Heart left ventricle (tissue), 16 donors: Measurements from ENCODE around the gene PLN. TPM values are rescaled to one million over a fixed set of nuclear protein-coding genes. Genes with fewer than 3 reads are reported as not detected.

ENCODE experiments used
- ATAC-seq, 4 donors: fragments of 200-7000 bp; cut with Tn5 transposase; one replicate each; pipeline ENCODE4 v1.9.1; 2020 to 2022; ENCODE audit warnings: moderate library complexity in 4 of 4, mild to moderate bottlenecking in 3 of 4, moderate number of reproducible peaks in 1 of 4
- DNase-seq, 5 donors: peaks; one replicate each; pipeline ENCODE4 v3.0.0-alpha.2; 2020
- H3K27ac ChIP-seq, 12 donors: fragments of 200-600 bp; sonication (generic) in 4 of 12; one replicate each; pipeline versions ENCODE4 v1.5.0 to v1.8.0; 2016 to 2022; ENCODE audit warnings: mild to moderate bottlenecking in 2 of 12
- H3K27me3 ChIP-seq, 9 donors: fragments of 200-600 bp; sonication (generic) in 2 of 9; one replicate each; pipeline versions ENCODE4 v1.5.1 to v1.8.0; 2016 to 2022; ENCODE audit warnings: mild to moderate bottlenecking in 3 of 9
- H3K36me3 ChIP-seq, 9 donors: fragments of 200-600 bp; sonication (generic) in 2 of 9; one replicate each; pipeline versions ENCODE4 v1.5.0 to v1.8.0; 2018 to 2022; ENCODE audit warnings: mild to moderate bottlenecking in 2 of 9
- H3K4me1 ChIP-seq, 12 donors: fragments of 200-600 bp; sonication (generic) in 4 of 12; one replicate each; pipeline versions ENCODE4 v1.5.0 to v1.8.0; 2016 to 2022; ENCODE audit warnings: mild to moderate bottlenecking in 3 of 12
- H3K4me3 ChIP-seq, 12 donors: fragments of 200-600 bp; sonication (generic) in 4 of 12; one replicate each; pipeline versions ENCODE4 v1.5.0 to v1.8.0; 2017 to 2022; ENCODE audit warnings: mild to moderate bottlenecking in 9 of 12, moderate library complexity in 4 of 12
- H3K9me3 ChIP-seq, 12 donors: fragments of 200-600 bp; sonication (generic) in 4 of 12; one replicate each; pipeline versions ENCODE4 v1.5.0 to v1.8.0; 2016 to 2022; ENCODE audit warnings: mild to moderate bottlenecking in 1 of 12
- CTCF ChIP-seq, 12 donors: fragments of 200-600 bp; sonication (generic) in 4 of 12; IDR thresholded peaks; one replicate each; pipeline versions ENCODE4 v1.5.0 to v1.8.0; 2018 to 2022; ENCODE audit warnings: antibody characterized with exemption in 12 of 12, mild to moderate bottlenecking in 5 of 12
- POLR2A ChIP-seq, 2 donors: fragments of 450-650 bp; IDR thresholded peaks; one replicate each; pipeline ENCODE4 v1.6.1; 2017; ENCODE audit warnings: antibody characterized with exemption in 2 of 2, mild to moderate bottlenecking in 2 of 2, moderate library complexity in 2 of 2
- WGBS, 4 donors: extraction: QIAGEN DNeasy Blood & Tissue Kit in 2 of 4; methylation state at CpG; one replicate each; pipeline versions ENCODE4 v1.1.5 to v1.1.7; 2013 to 2018; 5-methylcytosine and 5-hydroxymethylcytosine counted together
- intact Hi-C, 10 donors: fragments of 100-400 bp; cut with DNase I; formaldehyde crosslinking; loops; one replicate each; pipeline versions ENCODE4 v1.11.1 to v1.14.2; 2022
- polyA plus RNA-seq, 2 donors: library from polyadenylated mRNA; stranded (reverse); fragments of 200-250 nt; gene quantifications; one replicate each; pipeline ENCODE4 v1.2.3, GENCODE V29; 2013
- total RNA-seq, 9 donors: library from RNA; depleted of rRNA in 2 of 9; stranded (reverse); fragments of >200 nt in 2 of 9; fragmentation: NEBNext Ultra II Directional in 3 of 9; extraction: Animal tissue kit (Norgen Biotek cat#: 25700) in 3 of 9; gene quantifications; one replicate each; pipeline versions ENCODE4 v1.1.0 to v1.2.4, GENCODE V29; 2016 to 2023
- donor health status: ischemic (EF 13 %, LVEDD 7.1; RV severe dilation, severe dysfunction).
- donor health status: healthy with polysubstance abuse.
- donor health status: DM: no; HTN: yes; CAD: no.
- donor health status: DM: no; HTN: no; CAD: no.
- donor health status: ischemic (EF 25% LVEDD 6.9; RV normal size, moderate dysfunction).
- donor health status: ischemic (EF 25% LVEDD 5.7; RV mildly dilated, moderate dysfunction).
- donor health status: healthy.
- donor health status: DM: yes; HTN: yes; CAD: no.
- donor health status: ischemic (EF 35%, LVEDD 5.7; RV mildly dilated, moderate dysfunction).
- donor health status: nonischemic (EF 11% LVEDD 7.7; RV severe dilation, severe dysfunction).
- donor health status: DM: yes; HTN: yes; CAD: no.
- donor health status: PGD.
- donor health status: ischemic (EF 29% LVEDD 5.4; RV normal size, mild dysfunction).
- donor health status: nonischemic (EF 23%, LVEDD 6.1; RV moderate dilation, normal function).

The PLN gene
- total and polyA plus RNA-seq, 11 donors = 974 to 3,015 (median 1,768) TPM

DNA sequence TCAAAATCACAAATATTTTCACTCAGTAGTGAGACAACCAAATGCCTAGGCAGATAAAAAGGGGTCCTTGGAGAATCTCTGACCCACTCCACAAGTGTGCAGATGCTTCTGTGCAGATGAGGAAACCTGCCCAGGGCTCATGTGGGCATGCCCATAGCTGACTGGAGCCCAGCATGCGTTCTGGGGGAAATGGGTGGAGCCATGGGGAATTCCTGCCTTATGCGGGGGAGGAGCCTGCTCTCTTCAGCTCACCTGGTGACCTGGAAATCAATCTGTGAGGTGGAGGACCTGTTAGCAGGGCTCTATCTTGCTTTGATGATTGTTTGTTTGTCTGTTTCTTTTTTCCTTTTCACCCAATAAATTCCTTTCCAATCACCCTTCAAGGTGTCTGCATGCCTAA is 23.4 kb upstream of the PLN start:
- DNase-seq (no peak), ATAC-seq (no peak)
- peaks cover 0 to 26% (median 10%) of the 10 kb centered on the region in 9 donors for H3K36me3 ChIP-seq
- H3K27me3 ChIP-seq = no peaks in the 10 kb centered on the region
- 65 to 71% (median 67%) methylated on average over 2 of the region's 2 CpGs for WGBS, 4 donors
- H3K4me3 ChIP-seq = no peak overlapping the region
- peaks cover 0 to 31% (median 15%) of the 10 kb centered on the region in 12 donors for H3K4me1 ChIP-seq
- TF ChIP-seq POLR2A (IDR thresholded peaks at IDR 0.05) (no peak), CTCF (IDR thresholded peaks at IDR 0.05) (no peak)
- H3K9me3 ChIP-seq = no peaks in the 10 kb centered on the region
- intact Hi-C loops = no loop called here
- no peak overlapping the region for H3K27ac ChIP-seq

DNA sequence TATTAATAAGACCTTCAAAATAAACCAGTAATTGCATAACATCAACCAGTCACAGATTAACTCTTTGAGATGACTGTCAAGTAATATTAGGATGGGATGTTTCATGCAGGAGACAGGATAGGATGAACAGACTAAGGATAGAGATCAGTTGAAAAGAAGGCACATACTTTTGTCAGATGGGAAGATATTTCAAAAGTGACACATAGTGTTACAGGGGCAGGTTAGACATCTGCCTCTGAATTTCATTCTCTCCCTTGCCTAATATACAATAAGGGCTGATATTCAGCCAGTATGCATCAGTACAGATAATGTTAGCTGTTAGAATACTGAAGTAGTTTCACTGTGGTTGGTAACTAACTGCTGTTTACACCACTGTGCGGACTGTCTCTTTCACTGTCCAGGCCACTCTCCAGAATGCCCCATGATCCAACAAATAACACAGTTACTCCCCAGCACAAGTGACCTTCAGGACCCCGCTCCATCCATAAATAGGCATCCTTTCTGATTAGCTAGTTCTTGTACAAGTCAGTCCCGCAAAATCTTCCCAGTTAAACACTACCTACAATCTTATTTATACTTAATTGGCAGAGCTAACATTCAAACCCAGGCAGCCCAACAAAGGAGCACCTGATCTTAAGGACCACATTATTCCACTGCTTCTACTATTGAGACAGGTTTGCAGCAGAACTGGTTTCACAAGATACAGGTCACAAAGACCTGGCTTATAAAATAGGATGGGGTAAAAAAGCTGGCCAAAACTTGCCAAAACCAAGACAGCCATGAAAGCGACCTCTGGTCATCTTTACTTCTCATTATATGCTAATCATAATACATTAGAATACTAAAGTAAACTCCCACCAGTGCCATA is 21.9 kb upstream of the PLN start:
- no peak for TF ChIP-seq CTCF (IDR thresholded peaks at IDR 0.05)
- Histone ChIP-seq H3K4me3 (peak overlapping the region in 1 of 12 donors; percentile 14), H3K27ac (peak overlapping the region; percentile 21 to 74 (median 51)), H3K9me3 (peaks cover 0 to 7% (median 3%) of the 10 kb centered on the region in 12 donors), H3K36me3 (peaks cover 0 to 26% (median 10%) of the 10 kb centered on the region in 9 donors), H3K27me3 (no peaks in the 10 kb centered on the region), H3K4me1 (peaks cover 0 to 36% (median 15%) of the 10 kb centered on the region in 12 donors)
- intact Hi-C loops = no loop called here
- DNase-seq = no peak
- ATAC-seq = peak; percentile 45 to 83 (median 68)
- 55 to 73% (median 64%) methylated on average over 4 of the region's 4 CpGs for WGBS, 4 donors

DNA sequence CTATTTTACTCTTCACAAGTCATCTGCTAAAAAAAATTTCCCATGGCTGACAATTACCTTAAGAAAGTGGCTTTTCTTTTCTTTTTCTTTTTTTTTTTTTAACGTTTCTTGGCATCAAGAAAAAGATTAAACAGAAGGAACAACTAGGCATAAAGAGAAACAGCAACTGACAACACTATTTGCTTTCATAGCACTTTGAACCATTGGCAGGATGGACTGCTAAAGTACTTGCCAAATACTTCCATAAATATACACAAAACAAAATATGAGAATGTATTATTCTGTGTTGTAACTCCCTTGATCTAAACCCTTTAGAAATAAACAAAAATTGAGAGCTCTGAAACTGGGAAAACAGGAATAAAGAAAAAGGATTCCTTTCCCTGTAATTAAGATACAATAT is 20.0 kb upstream of the PLN start:
- intact Hi-C loops = loop anchor here in 1 of 10 donors (2.0 kb wide), 1 partner anchor 15 kb away; no protein-coding TSS in a partner anchor
- peaks cover 0 to 42% (median 15%) of the 10 kb centered on the region in 12 donors for H3K4me1 ChIP-seq
- no peak for TF ChIP-seq POLR2A (IDR thresholded peaks at IDR 0.05)
- TF ChIP-seq CTCF (IDR thresholded peaks at IDR 0.05) = no peak
- no peak for DNase-seq
- no peaks in the 10 kb centered on the region for H3K27me3 ChIP-seq
- peaks cover 0 to 11% (median 4%) of the 10 kb centered on the region in 12 donors for H3K9me3 ChIP-seq
- 2 to 17% (median 9%) methylated on average over 1 of the region's 1 CpG for WGBS, 4 donors
- ATAC-seq = no peak
- no peak overlapping the region for H3K4me3 ChIP-seq
- peaks cover 0 to 7% (median 3%) of the 10 kb centered on the region in 9 donors for H3K36me3 ChIP-seq
- H3K27ac ChIP-seq = peak overlapping the region in 10 of 12 donors; percentile 0 to 56 (median 18)

DNA sequence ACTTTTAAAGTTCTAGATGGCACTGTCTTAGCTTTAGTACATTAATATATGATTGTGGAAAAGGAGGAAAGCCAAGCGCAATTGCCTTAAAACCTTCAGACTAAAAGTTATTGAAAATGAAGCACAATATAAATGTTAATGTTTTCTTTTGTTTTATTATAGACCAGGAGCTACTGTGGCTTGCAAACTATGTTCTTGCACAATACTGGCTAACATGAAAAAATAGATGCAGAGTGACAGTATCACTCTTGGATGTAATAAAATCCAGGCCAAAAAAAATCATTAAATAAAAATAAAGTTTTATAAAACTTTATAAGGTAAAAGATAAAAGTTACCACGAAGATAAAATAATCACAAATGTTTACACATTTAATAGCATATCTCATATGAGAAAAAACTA is 18.3 kb upstream of the PLN start:
- ATAC-seq (no peak), DNase-seq (no peak)
- Histone ChIP-seq H3K4me1 (peaks cover 0 to 42% (median 15%) of the 10 kb centered on the region in 12 donors), H3K27me3 (no peaks in the 10 kb centered on the region), H3K36me3 (no peaks in the 10 kb centered on the region), H3K27ac (peak overlapping the region in 3 of 12 donors; percentile 13 to 56 (median 18)), H3K4me3 (peak overlapping the region in 1 of 12 donors; percentile 2), H3K9me3 (peaks cover 0 to 11% (median 4%) of the 10 kb centered on the region in 12 donors)
- 87 to 93% (median 89%) methylated on average over 2 of the region's 2 CpGs for WGBS, 4 donors
- TF ChIP-seq POLR2A (IDR thresholded peaks at IDR 0.05) = no peak
- no peak for TF ChIP-seq CTCF (IDR thresholded peaks at IDR 0.05)
- intact Hi-C loops = loop anchor here in 1 of 10 donors (2.0 kb wide), 1 partner anchor 17 kb away; no protein-coding TSS in a partner anchor
